ENCODE measurements around the gene SLC38A3. TPM values are rescaled to one million over a fixed set of nuclear protein-coding genes. Genes with fewer than 3 reads are reported as not detected.
"Not testable (repeated sequence)": the region's sequence is repeated elsewhere in the genome, so short reads cannot be mapped to it uniquely, and the experiment has no call there.

Gene SLC38A3
- total RNA-seq, 1 donor from 2014 or later, result 2.0 TPM

GRCh38 chr3:50261505-50261904 is 56.4 kb downstream of the SLC38A3 start:
- no peak overlapping the region for H3K4me3 ChIP-seq
- H3K27me3 ChIP-seq, result no peaks in the 10 kb centered on the region
- no peak for TF ChIP-seq POLR2A (IDR thresholded peaks at IDR 0.05)
- TF ChIP-seq CTCF (IDR thresholded peaks at IDR 0.05), result no peak
- TF ChIP-seq POLR2AphosphoS5 (IDR thresholded peaks at IDR 0.05; ENCODE audit: insufficient read depth in 1 of 2, low read depth in 1 of 2), result no peak
- DNase-seq (ENCODE audit: extremely low spot score in 2 of 2), result no peak
- H3K9me3 ChIP-seq, result no peaks in the 10 kb centered on the region
- intact Hi-C loops (cut with DNase I), result no loop called here
- H3K27ac ChIP-seq, result peak overlapping the region; percentile 98
- H3K4me1 ChIP-seq, result peaks cover 62% of the 10 kb centered on the region
- H3K36me3 ChIP-seq, result peaks cover 0 to 21% of the 10 kb centered on the region in 2 donors

GRCh38 chr3:50262200-50262599 is 57.1 kb downstream of the SLC38A3 start:
- DNase-seq (ENCODE audit: extremely low spot score in 2 of 2); intact Hi-C loops (cut with DNase I); H3K27me3 ChIP-seq; H3K9me3 ChIP-seq; H3K4me3 ChIP-seq: not testable (repeated sequence)
- H3K27ac ChIP-seq, result peak overlapping the region; percentile 98
- H3K36me3 ChIP-seq, result peaks cover 0 to 14% of the 10 kb centered on the region in 2 donors
- H3K4me1 ChIP-seq, result peaks cover 69% of the 10 kb centered on the region

DNA sequence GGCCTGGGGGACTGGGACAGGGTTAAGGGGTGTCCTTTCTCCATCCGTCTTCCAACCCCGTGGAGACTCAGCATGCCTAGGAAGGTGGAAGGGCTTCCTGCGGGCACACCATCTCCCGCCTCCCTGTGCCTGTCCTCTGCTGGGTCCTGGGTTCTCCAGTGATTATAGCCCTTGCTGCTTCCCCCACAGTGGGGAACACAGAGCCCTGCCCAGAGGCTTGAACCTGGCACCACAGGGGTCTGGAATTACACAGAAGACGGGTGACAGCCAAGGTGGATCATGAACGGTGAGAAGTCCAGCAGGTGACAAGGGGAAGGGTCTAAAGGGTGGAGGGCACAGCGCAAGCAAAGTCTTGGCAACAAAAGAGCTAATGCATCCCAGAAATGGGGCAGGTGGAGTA is 57.7 kb downstream of the SLC38A3 start:
- TF ChIP-seq POLR2A (IDR thresholded peaks at IDR 0.05) (no peak), CTCF (IDR thresholded peaks at IDR 0.05) (no peak), POLR2AphosphoS5 (IDR thresholded peaks at IDR 0.05; ENCODE audit: insufficient read depth in 1 of 2, low read depth in 1 of 2) (no peak)
- H3K4me1 ChIP-seq, result peaks cover 75% of the 10 kb centered on the region

DNA sequence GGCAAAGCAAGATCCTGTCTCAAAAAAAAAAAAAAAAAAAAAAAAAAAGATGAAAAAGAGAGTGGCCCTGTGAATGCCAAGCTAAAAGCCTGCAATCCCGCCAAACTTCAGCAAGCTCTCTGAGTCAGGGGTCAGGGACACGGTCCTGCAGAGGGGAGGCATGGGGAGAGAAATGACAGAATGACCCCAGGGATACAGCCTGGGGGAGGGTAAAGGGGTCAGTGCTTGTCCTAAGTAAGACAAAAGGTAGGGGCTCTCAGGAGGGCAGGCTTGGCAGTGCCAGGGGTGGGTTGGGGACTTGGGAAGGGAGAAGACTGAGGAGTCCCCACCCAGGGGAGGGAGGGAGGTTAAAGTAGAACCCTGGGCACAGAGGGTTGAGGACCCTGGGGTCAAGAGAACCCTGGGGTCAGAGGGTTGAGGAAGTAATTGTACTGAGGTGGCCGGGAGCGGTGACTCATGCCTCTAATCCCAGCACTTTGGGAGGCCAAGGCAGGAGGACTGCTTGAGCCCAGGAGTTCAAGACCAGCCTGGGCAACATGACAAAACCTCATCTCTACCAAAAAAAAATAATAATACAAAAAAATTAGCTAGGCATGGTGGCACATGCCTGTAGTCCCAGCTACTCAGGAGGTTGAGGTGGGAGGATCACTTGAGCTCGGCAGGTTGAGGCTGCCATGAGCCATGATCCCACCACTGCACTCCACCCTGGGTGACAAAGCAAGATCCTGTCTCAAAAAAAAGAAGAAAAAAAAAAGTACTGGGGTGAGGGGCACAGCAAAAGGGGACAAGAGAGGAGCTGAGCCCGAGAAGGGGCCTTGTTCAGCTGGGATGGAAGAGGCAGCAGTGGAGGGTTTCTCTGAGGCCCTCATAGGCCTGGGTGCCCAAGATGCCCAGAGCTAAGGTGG is 58.7 kb downstream of the SLC38A3 start:
- TF ChIP-seq CTCF (IDR thresholded peaks at IDR 0.05), result no peak
- no peak for TF ChIP-seq POLR2AphosphoS5 (IDR thresholded peaks at IDR 0.05; ENCODE audit: insufficient read depth in 1 of 2, low read depth in 1 of 2)
- no peak for TF ChIP-seq POLR2A (IDR thresholded peaks at IDR 0.05)
- H3K36me3 ChIP-seq, result no peaks in the 10 kb centered on the region
- no peak for DNase-seq (ENCODE audit: extremely low spot score in 2 of 2)
- H3K9me3 ChIP-seq, result no peaks in the 10 kb centered on the region
- intact Hi-C loops (cut with DNase I), result no loop called here
- no peaks in the 10 kb centered on the region for H3K27me3 ChIP-seq
- H3K4me1 ChIP-seq, result peaks cover 84% of the 10 kb centered on the region
- H3K27ac ChIP-seq, result peak overlapping the region; percentile 98
- H3K4me3 ChIP-seq, result no peak overlapping the region

More for the DNA sequence above, 57.7 kb downstream of the SLC38A3 start:
- Histone ChIP-seq H3K36me3 (peaks cover 0 to 8% of the 10 kb centered on the region in 2 donors), H3K27me3 (no peaks in the 10 kb centered on the region), H3K4me3 (no peak overlapping the region), H3K27ac (peak overlapping the region; percentile 98), H3K9me3 (no peaks in the 10 kb centered on the region)
- no peak for DNase-seq (ENCODE audit: extremely low spot score in 2 of 2)
- intact Hi-C loops (cut with DNase I), result no loop called here

GRCh38 chr3:50264383-50264963 is 59.4 kb downstream of the SLC38A3 start:
- Histone ChIP-seq H3K27ac (peak overlapping the region; percentile 98), H3K4me3 (no peak overlapping the region), H3K9me3 (no peaks in the 10 kb centered on the region), H3K27me3 (no peaks in the 10 kb centered on the region), H3K36me3 (no peaks in the 10 kb centered on the region), H3K4me1 (peaks cover 84% of the 10 kb centered on the region)
- intact Hi-C loops (cut with DNase I), result no loop called here
- TF ChIP-seq POLR2A (IDR thresholded peaks at IDR 0.05) (no peak), POLR2AphosphoS5 (IDR thresholded peaks at IDR 0.05; ENCODE audit: insufficient read depth in 1 of 2, low read depth in 1 of 2) (peak in 1 of 2 donors; percentile 77), CTCF (IDR thresholded peaks at IDR 0.05) (no peak)
- no peak for DNase-seq (ENCODE audit: extremely low spot score in 2 of 2)
